ENCODE data around the gene ARHGAP42.
"Not testable (repeated sequence)": the region's sequence is repeated elsewhere in the genome, so short reads cannot be mapped to it uniquely, and the experiment has no call there.

The ARHGAP42 gene

DNA sequence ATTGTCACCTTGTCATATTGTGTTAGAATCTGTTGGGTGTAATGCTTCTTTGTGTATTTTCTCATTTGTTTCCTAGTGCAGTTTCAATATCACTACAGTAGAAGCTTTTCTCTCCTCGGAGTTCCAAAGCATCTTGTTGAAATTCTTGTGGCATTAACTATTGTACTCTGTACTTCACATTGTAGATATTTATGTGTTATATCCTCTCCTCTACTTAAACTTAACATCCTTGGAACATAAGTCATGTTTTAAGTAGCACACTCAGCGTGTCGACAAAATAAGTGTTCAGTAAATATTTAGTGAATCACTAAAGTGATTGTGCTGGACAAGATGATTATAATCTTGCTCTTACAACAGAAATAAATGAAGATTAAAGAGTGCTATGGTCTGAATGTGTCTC, 201.7 kb downstream of the ARHGAP42 start:
- Histone ChIP-seq H3K4me3 (ENCODE audit: low read length) (no peak overlapping the region), H3K36me3 (ENCODE audit: control insufficient read depth, low read depth, low read length) (no peaks in the 10 kb centered on the region), H3K27ac (ENCODE audit: low read length) (no peak overlapping the region)

DNA sequence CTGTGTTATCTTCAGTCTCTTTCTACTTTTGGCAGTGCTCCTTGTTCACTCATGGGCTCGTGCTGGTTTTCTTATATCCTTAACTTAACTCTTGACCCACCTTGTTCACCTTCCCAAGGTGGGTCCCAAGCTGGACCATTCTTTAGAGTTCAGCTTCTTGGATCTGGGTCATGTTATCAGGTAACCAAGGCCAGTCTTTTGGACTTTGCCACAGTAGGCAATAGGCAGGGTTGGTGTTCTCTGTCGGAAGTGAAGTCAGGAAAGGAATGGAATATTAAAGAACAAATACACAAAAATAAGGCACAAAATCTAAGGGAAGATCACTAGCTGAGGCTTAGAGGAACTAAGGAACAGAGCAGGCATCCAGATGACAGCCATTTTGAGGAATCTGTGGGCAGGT, 202.7 kb downstream of the ARHGAP42 start:
- no peak overlapping the region for H3K4me3 ChIP-seq (ENCODE audit: low read length)
- no peaks in the 10 kb centered on the region for H3K27me3 ChIP-seq (ENCODE audit: control insufficient read depth, insufficient read depth, low read length)
- no peaks in the 10 kb centered on the region for H3K4me1 ChIP-seq (ENCODE audit: control insufficient read depth, low read depth, low read length)
- H3K9me3 ChIP-seq (ENCODE audit: control insufficient read depth, low read depth, low read length) = no peaks in the 10 kb centered on the region
- H3K9ac ChIP-seq (ENCODE audit: low read length) = no peak overlapping the region
- H3K36me3 ChIP-seq (ENCODE audit: control insufficient read depth, low read depth, low read length) = no peaks in the 10 kb centered on the region
- no peak overlapping the region for H3K27ac ChIP-seq (ENCODE audit: low read length)

More for the DNA sequence above, 201.7 kb downstream of the ARHGAP42 start:
- Histone ChIP-seq H3K9me3 (ENCODE audit: control insufficient read depth, low read depth, low read length) (no peaks in the 10 kb centered on the region), H3K27me3 (ENCODE audit: control insufficient read depth, insufficient read depth, low read length) (no peaks in the 10 kb centered on the region), H3K9ac (ENCODE audit: low read length) (no peak overlapping the region), H3K4me1 (ENCODE audit: control insufficient read depth, low read depth, low read length) (no peaks in the 10 kb centered on the region)

DNA sequence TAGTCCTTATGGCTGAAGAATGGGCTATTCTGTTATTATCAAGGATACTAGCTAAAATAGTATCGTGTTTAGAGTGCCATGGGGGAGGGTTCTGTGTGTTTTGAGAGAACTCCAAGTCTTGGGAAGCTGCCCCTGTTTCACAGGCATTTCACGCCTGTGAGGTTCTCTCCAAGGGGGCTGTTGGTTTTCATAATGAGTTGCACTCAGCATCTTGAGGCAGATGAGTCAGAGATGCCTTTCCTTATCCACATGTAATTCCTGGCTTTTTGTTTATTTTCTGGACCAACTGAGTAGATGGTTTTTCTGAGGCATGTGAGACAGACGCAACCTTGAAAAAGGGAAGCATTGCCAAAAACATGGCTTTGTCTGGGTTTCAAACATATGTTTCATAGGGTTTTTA, 203.7 kb downstream of the ARHGAP42 start:
- H3K27ac ChIP-seq (ENCODE audit: low read length) = no peak overlapping the region
- H3K4me1 ChIP-seq (ENCODE audit: control insufficient read depth, low read depth, low read length) = no peaks in the 10 kb centered on the region
- H3K9ac ChIP-seq (ENCODE audit: low read length) = no peak overlapping the region
- no peak overlapping the region for H3K4me3 ChIP-seq (ENCODE audit: low read length)
- H3K36me3 ChIP-seq (ENCODE audit: control insufficient read depth, low read depth, low read length) = no peaks in the 10 kb centered on the region
- no peaks in the 10 kb centered on the region for H3K9me3 ChIP-seq (ENCODE audit: control insufficient read depth, low read depth, low read length)
- H3K27me3 ChIP-seq (ENCODE audit: control insufficient read depth, insufficient read depth, low read length) = no peaks in the 10 kb centered on the region

DNA sequence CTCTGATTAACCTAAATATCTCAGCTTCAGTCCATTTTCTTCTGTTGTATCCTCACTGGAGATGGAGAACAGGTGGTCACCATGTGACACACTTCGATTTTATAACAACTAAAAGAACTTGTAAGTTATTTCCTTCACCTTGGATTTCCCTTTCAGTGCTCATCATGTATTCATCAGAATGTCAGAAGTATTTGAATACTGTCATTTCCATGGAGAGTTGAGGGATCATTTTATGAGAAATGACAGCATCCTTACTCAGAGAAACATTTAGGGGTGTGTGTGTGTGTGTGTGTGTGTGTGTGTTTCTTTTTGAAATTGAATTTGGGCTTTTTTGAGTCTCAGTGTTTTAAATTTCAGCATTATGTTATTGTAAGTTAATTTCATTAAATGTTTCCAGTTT, 205.8 kb downstream of the ARHGAP42 start:
- Histone ChIP-seq H3K9me3 (ENCODE audit: control insufficient read depth, low read depth, low read length) (no peaks in the 10 kb centered on the region), H3K36me3 (ENCODE audit: control insufficient read depth, low read depth, low read length) (no peaks in the 10 kb centered on the region), H3K4me3 (ENCODE audit: low read length) (no peak overlapping the region), H3K4me1 (ENCODE audit: control insufficient read depth, low read depth, low read length) (no peaks in the 10 kb centered on the region), H3K9ac (ENCODE audit: low read length) (no peak overlapping the region), H3K27ac (ENCODE audit: low read length) (no peak overlapping the region), H3K27me3 (ENCODE audit: control insufficient read depth, insufficient read depth, low read length) (no peaks in the 10 kb centered on the region)

DNA sequence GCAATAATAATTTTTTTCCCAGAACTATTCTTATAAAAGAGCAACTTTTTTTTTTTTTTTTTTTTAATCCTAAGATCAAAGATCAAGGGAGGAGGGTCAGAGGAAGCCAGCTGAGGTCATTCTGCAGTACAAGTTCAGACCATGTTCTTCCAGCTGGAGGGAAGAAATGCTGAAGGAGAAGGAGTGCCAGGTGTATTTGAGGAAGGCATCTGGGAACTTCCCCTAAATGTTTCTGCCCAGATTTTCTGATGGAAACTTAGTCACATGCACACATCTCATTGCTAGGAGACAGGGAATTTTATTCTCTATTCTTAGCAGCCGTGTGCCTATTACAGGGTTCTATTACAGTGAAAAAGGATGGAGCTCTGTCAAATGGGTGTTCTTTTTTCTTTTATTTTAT, 208.4 kb downstream of the ARHGAP42 start:
- H3K4me1 ChIP-seq (ENCODE audit: control insufficient read depth, low read depth, low read length) = no peaks in the 10 kb centered on the region
- no peaks in the 10 kb centered on the region for H3K9me3 ChIP-seq (ENCODE audit: control insufficient read depth, low read depth, low read length)
- H3K9ac ChIP-seq (ENCODE audit: low read length) = no peak overlapping the region
- H3K27ac ChIP-seq (ENCODE audit: low read length) = no peak overlapping the region
- no peak overlapping the region for H3K4me3 ChIP-seq (ENCODE audit: low read length)
- no peaks in the 10 kb centered on the region for H3K27me3 ChIP-seq (ENCODE audit: control insufficient read depth, insufficient read depth, low read length)
- no peaks in the 10 kb centered on the region for H3K36me3 ChIP-seq (ENCODE audit: control insufficient read depth, low read depth, low read length)

DNA sequence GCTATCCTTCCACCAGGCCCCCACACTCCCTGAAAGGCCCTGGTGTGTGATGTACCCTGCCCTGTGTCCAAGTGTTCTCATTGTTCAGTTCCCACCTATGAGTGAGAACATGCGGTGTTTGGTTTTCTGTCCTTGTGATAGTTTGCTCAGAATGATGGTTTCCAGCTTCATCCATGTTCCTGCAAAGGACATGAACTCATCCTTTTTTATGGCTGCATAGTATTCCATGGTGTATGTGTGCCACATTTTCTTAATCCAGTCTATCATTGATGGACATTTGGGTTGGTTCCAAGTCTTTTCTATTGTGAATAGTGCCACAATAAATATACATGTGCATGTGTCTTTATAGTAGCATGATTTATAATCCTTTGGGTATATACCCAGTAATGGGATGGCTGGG, 208.9 kb downstream of the ARHGAP42 start:
- not testable (repeated sequence) for H3K36me3 ChIP-seq (ENCODE audit: control insufficient read depth, low read depth, low read length); H3K27me3 ChIP-seq (ENCODE audit: control insufficient read depth, insufficient read depth, low read length); H3K27ac ChIP-seq (ENCODE audit: low read length); H3K9ac ChIP-seq (ENCODE audit: low read length); H3K4me1 ChIP-seq (ENCODE audit: control insufficient read depth, low read depth, low read length); H3K9me3 ChIP-seq (ENCODE audit: control insufficient read depth, low read depth, low read length); H3K4me3 ChIP-seq (ENCODE audit: low read length)

DNA sequence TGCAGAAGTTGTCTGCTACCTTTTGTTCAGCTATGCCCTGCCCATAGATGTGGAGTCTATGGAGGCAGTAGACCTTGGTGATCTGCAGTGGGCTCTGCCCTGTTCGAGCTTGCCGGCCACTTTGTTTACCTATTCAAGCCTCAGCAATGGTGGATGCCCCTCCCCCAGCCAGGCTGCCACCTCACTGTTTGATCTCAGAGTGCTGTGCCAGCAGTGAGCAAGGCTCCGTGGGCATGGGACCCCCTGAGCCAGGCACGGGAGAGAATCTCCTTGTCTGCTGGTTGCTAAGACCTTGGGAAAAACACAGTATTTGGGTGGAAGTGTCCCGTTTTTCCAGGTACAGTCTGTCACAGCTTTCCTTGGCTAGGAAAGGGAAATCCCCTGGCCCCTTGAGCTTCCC, 214.4 kb downstream of the ARHGAP42 start:
- H3K27ac ChIP-seq (ENCODE audit: low read length); H3K9ac ChIP-seq (ENCODE audit: low read length); H3K4me3 ChIP-seq (ENCODE audit: low read length); H3K9me3 ChIP-seq (ENCODE audit: control insufficient read depth, low read depth, low read length); H3K36me3 ChIP-seq (ENCODE audit: control insufficient read depth, low read depth, low read length); H3K4me1 ChIP-seq (ENCODE audit: control insufficient read depth, low read depth, low read length); H3K27me3 ChIP-seq (ENCODE audit: control insufficient read depth, insufficient read depth, low read length): not testable (repeated sequence)

DNA sequence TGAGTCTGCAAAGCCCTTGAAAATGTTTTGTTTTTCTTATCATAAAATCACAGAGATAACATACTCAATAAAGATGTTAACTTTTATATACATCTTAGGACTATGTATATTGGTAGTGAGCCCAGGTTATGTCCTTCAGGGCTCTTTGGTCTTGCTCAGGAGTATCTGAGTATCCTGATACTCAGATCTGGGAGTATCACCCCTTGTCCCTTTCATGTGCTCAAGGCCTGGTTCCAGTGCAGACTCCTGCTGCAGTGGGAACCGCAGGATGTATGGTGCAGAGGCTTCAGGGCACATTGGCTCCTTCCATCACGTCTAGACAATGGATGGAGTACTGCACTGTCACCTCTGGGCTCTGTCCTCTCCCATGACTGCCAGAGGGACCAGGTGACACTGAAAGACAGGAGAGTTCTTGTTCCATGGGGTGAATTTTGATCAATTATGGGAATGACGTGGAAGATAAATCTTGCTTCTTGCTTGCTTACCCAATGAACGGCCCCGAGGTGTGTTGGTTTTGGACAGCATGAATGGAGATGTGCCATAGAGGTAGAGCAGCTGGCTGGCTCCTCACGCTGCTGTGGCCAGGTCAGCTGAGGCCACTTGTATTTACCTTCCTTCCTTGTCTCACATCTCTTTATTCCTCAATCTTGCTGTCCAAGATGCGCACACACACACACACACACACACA, 215.5 kb downstream of the ARHGAP42 start:
- Histone ChIP-seq H3K4me1 (ENCODE audit: control insufficient read depth, low read depth, low read length) (no peaks in the 10 kb centered on the region), H3K4me3 (ENCODE audit: low read length) (no peak overlapping the region), H3K36me3 (ENCODE audit: control insufficient read depth, low read depth, low read length) (no peaks in the 10 kb centered on the region), H3K9ac (ENCODE audit: low read length) (no peak overlapping the region), H3K27me3 (ENCODE audit: control insufficient read depth, insufficient read depth, low read length) (no peaks in the 10 kb centered on the region), H3K9me3 (ENCODE audit: control insufficient read depth, low read depth, low read length) (no peaks in the 10 kb centered on the region), H3K27ac (ENCODE audit: low read length) (no peak overlapping the region)

DNA sequence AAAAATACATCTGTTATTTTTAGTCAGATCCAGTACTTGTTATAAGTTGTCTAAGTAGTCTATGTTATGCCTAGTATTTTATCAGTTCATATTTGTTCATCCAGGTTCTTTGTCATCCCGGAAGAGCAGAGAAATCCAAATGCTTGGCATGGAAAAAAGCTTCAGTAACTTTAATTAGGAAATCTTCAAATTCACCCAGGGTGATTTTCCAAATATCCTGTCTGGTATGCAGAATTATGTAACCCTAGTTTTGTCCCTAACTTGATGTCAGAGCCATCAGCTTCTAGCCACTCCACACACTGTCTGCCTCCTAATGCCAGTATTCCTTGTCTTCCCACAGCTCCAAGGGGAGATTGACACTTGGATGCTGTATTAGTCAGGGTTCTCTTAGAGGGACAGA, 216.2 kb downstream of the ARHGAP42 start:
- Histone ChIP-seq H3K27me3 (ENCODE audit: control insufficient read depth, insufficient read depth, low read length) (no peaks in the 10 kb centered on the region), H3K36me3 (ENCODE audit: control insufficient read depth, low read depth, low read length) (no peaks in the 10 kb centered on the region), H3K27ac (ENCODE audit: low read length) (no peak overlapping the region), H3K9me3 (ENCODE audit: control insufficient read depth, low read depth, low read length) (no peaks in the 10 kb centered on the region), H3K9ac (ENCODE audit: low read length) (no peak overlapping the region), H3K4me1 (ENCODE audit: control insufficient read depth, low read depth, low read length) (no peaks in the 10 kb centered on the region), H3K4me3 (ENCODE audit: low read length) (no peak overlapping the region)

DNA sequence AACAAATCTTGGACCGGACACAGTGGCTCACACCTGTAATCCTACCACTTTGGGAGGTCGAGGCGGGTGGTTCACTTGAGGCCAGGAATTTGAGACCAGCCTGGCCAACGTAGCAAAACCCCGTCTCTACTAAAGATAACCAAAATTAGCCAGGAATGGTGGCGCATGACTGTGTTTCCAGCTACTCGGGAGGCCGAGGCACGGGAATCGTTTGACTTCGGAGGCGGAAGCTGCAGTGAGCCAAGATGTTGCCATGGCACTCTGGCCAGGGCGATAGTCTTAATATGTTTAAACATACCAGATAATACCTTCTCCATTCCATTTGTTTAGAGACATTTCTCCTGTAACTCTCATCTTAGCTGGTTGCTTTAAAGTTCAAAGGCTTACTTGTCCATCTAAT, 218.6 kb downstream of the ARHGAP42 start:
- no peak overlapping the region for H3K9ac ChIP-seq (ENCODE audit: low read length)
- H3K36me3 ChIP-seq (ENCODE audit: control insufficient read depth, low read depth, low read length) = no peaks in the 10 kb centered on the region
- H3K9me3 ChIP-seq (ENCODE audit: control insufficient read depth, low read depth, low read length) = no peaks in the 10 kb centered on the region

DNA sequence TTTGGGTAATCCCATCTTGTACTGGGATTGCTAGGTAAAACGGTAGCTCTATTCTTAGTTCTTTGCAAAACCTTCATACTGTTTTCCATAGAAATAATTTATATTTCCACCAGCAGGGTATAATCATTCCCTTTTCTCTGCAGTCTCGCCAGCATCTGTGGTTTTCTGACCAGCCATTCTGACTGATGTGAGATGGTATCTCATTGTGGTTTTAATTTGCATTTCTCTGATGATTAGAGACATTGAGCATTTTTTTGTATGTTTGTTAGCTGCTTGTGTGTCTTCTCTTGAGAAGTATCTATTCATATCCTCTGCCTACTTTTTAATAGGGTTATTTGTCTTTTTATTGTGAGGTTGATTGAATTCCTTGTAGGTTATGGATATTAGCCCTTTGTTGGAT, 221.7 kb downstream of the ARHGAP42 start:
- no peaks in the 10 kb centered on the region for H3K36me3 ChIP-seq (ENCODE audit: control insufficient read depth, low read depth, low read length)
- no peak overlapping the region for H3K27ac ChIP-seq (ENCODE audit: low read length)
- H3K9ac ChIP-seq (ENCODE audit: low read length) = no peak overlapping the region
- H3K9me3 ChIP-seq (ENCODE audit: control insufficient read depth, low read depth, low read length) = no peaks in the 10 kb centered on the region
- H3K4me1 ChIP-seq (ENCODE audit: control insufficient read depth, low read depth, low read length) = no peaks in the 10 kb centered on the region
- H3K27me3 ChIP-seq (ENCODE audit: control insufficient read depth, insufficient read depth, low read length) = no peaks in the 10 kb centered on the region
- no peak overlapping the region for H3K4me3 ChIP-seq (ENCODE audit: low read length)

More for the DNA sequence above, 218.6 kb downstream of the ARHGAP42 start:
- no peak overlapping the region for H3K27ac ChIP-seq (ENCODE audit: low read length)
- no peak overlapping the region for H3K4me3 ChIP-seq (ENCODE audit: low read length)
- no peaks in the 10 kb centered on the region for H3K4me1 ChIP-seq (ENCODE audit: control insufficient read depth, low read depth, low read length)
- no peaks in the 10 kb centered on the region for H3K27me3 ChIP-seq (ENCODE audit: control insufficient read depth, insufficient read depth, low read length)

DNA sequence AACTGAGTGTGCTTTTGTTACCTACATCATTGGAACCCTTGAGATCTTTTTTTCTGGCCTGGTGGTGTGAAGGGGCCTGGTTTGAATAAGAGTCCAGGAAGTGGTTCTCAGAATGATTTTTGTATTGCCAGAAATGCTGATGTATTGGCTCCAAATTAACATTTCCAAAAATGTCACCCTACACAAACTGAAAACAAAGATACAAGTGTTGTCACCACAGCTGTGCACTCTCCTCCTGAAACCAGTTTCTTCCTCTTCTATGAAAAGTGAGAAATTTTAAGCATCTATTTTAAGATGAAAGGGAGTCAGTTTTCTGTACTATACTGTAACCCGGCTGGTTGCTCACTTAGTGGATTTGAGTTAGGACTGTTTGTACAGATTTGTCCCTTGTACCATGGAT, 223.7 kb downstream of the ARHGAP42 start:
- Histone ChIP-seq H3K9me3 (ENCODE audit: control insufficient read depth, low read depth, low read length) (no peaks in the 10 kb centered on the region), H3K27ac (ENCODE audit: low read length) (no peak overlapping the region), H3K36me3 (ENCODE audit: control insufficient read depth, low read depth, low read length) (no peaks in the 10 kb centered on the region), H3K4me1 (ENCODE audit: control insufficient read depth, low read depth, low read length) (no peaks in the 10 kb centered on the region), H3K4me3 (ENCODE audit: low read length) (no peak overlapping the region), H3K9ac (ENCODE audit: low read length) (no peak overlapping the region), H3K27me3 (ENCODE audit: control insufficient read depth, insufficient read depth, low read length) (no peaks in the 10 kb centered on the region)

Measured in iPS-18a (cell line).